Hematopoietic multipotent progenitor cell treated with erythropoietin and hydrocortisone succinate and interleukin-3 and kit ligand, for 15 days (in vitro differentiated cells): Measurements from ENCODE around the gene EPRS1.
"Not testable (repeated sequence)": the region's sequence is repeated elsewhere in the genome, so short reads cannot be mapped to it uniquely, and the experiment has no call there.

ENCODE experiments used
- DNase-seq: peaks from one replicate; pipeline ENCODE4 v3.0.0-alpha.2; 2015; ENCODE audit warnings: low spot score

EPRS1 gene

GRCh38 chr1:220046052-220046930 is at the start of gene EPRS1:
EPRS1 (minus strand) TSS chr1:220046505; CDS start chr1:220046388, 117 bp downstream.
- peak; percentile 95 for DNase-seq

GRCh38 chr1:220094016-220094911 is 48.0 kb upstream of the EPRS1 start, which contains the start of gene IARS2:
IARS2 (plus strand) TSS chr1:220094132; CDS start chr1:220094217, 85 bp downstream.
- DNase-seq = peak; percentile 78

GRCh38 chr1:220093361-220094015 is 47.2 kb upstream of the EPRS1 start:
- no peak for DNase-seq

DNA sequence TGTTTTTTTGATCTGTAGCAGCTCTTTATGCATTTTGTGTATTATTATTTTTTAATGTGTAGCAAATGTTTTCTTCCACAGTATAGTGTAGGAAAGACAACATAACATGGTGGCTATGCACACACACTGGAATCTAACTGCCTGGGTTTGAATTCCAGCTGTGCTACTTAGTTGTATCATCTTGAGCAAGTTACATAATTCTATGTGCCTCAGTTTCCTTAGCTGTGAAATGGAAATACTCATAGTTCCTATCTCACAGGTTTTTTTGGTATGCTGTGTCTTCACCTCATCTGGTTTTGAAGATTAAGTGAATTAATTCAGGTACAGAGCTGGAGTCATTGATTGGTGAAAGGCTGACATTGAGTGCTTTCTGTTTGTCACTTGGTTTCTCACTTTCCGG is 46.4 kb upstream of the EPRS1 start:
- no peak for DNase-seq

- DNase-seq = peak; percentile 92
Measured at GRCh38 chr1:220089650-220090556, 43.6 kb upstream of the EPRS1 start, which contains the start of gene BPNT1. BPNT1 (minus strand) TSS chr1:220089788; CDS start chr1:220079846, 9,942 bp downstream.

DNA sequence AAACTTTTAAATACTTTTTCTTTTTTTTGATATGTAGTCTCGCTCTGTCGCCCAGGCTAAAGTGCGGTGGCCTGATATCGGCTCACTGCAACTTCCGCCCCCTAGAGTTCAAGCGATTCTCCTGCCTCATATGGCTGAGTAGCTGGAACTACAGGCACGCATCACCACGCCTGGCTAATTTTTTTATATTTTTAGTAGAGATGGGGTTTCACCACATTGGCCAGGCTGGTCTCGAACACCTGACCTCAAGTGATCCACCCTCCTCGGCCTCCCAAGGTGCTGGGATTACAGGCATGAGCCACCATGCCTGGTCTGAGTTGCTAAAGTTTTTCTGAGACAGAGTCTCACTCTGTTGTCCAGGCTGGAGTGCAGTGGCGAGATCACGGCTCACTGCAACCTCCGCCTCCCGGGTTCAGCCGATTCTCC is 40.0 kb upstream of the EPRS1 start:
- DNase-seq = not testable (repeated sequence)

GRCh38 chr1:220084460-220084859 is 38.2 kb upstream of the EPRS1 start:
- no peak for DNase-seq

DNA sequence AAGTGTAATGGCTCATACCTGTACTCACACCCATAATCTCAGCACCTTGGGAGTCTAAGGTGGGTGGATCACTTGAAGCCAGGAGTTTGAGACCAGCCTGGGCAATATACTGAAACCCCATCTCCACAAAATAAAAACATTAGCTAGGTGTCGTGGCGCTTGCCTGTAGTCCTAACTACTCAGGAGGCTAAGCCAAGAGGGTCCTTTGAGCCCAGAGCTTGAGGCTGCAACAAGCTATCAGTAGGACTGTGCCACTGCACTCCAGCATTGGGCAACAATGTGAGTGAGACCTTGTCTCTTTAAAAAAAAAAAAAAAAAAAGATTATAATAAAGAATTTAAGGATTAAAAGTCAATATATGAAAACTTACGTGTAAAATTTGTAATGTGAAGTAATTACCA is 31.6 kb upstream of the EPRS1 start:
- DNase-seq = no peak

DNA sequence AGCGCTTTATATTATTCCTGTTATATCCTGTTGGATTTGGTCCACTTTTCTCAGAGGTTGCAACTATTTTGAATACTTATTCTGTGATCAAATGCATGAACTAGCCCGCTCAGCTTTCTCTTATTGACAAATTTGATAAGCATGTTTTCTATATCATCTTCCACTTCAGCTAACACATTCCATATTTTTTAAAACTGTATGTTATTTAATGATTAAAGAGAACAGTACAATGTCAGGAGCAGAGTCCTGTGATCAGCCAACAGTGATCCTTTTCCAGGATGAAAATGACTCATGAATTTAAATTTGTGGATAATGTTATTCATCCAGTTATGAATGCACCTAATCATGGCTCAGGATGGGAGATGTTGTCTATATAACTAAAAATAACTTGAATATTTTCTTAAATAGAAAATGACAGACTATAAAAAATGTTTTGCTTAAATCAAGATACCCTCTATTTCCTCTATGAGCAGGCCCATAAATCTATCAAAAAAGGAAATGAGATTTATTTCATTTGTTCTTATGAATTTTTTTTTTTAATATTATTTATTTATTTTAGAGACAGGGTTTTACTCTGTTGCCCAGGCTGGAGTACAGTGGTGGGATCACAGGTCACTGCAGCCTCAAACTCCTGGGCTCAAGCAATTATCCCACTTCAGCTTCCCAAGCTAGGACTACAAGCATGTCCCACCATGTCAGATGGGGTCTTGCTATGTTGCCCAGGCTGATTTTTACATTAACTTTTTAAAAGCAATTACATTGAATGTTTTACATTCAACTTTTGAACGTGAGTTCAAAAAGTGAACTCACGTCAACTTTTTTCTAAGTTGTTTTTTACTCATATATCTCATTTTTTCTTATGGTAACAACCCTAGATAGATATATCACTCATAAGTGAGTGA is 30.8 kb upstream of the EPRS1 start:
- DNase-seq = no peak

DNA sequence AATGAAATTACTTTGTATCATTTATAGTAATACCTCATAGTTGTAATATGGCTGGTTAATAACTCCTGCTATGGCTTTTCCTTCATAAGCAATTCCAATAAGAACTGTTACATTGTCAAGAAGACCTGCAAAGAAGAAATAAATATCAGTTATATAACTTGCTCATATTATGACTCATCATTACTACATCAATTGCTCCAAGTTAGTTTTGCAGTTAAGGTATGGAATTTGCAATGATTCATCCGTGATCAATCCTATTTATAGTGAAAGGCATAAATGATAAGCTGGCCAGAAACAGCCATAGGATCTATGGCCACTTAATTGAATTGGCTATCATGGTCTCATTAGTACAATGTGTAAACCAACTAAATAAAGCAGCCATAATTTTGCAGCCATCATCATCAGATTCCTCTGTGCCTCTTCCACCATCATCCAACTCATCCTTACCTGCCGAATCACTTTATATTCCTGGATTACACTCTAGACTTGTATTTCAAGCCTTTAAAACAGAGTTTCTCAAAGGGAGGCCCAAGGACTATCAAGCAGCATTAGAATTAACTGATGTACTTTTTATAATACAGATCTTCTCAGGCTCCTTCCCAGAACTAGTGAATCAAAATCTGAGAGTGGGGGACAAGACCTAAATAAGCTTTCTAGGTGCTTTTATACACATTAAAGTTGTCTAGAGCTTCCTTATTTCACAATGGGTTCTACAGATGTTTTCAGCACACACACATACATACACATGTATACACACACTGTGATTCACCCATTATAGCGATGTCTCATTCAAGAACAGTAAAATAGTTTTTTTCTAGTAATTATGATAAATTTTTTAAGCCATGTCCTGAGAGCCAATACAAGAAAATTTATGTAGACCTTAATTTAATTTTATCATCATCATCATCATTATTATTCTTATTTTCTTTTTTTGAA is 21.2 kb upstream of the EPRS1 start:
- DNase-seq = no peak

DNA sequence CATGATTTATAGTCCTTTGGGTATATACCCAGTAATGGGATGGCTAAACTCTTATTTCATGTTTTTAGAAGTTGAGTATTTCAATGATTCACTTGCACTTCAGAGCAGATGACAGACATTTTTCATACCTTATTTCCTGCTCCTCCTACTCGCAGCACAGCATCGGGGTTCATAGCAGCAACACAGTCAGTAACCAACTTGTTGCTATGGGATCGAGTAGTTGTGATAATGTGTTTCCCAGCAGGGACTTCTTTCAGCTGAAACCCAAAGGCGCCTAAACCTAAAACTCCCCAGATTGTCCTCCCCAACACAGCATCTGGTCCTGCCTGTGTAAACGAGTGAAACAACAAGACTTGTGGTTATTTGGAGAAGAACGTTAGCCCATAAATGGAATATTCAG is 16.3 kb upstream of the EPRS1 start:
- DNase-seq = no peak

DNA sequence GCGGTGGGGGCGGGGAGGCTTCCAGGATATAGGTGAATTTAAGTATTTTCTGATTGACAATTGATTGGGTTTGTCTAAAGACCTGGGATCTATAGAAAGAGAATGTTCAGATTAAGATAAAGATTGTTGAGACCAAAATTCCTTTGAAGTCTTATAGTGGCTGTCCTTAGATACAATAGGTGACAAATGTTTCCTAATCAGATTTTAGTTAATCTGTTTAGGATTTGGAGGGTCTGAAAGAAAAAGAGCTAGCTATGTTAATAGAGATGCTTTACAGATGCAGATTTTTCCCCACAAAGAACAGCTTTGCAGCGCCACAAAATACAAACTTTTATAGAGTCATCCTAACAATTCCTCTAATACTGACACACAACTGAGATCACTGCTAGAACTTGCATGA is 14.6 kb upstream of the EPRS1 start:
- DNase-seq = no peak

DNA sequence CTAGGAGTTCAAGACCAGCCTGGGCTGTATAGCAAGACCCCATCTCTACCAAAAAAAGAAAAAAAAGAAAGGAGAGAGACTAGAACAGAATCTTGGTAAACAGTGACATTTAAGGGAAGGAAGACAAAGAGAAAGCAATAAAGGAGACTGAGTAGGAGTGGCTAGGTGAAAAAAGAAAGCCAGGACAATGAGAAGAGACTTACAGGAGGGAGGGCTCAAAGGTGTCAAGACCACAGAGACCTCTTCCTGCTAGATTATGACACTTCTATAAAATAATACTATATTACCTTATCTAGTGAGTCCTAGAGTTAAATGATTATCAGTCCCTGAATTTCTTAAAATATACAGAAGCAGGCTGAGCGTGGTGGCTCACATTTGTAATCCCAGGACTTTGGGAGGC is 10.1 kb upstream of the EPRS1 start:
- DNase-seq = no peak

GRCh38 chr1:220045356-220046051 is 801 bp downstream of the EPRS1 start:
- peak; percentile 31 for DNase-seq

- DNase-seq = peak; percentile 9
Measured at GRCh38 chr1:220044678-220045355, 1.5 kb downstream of the EPRS1 start.

DNA sequence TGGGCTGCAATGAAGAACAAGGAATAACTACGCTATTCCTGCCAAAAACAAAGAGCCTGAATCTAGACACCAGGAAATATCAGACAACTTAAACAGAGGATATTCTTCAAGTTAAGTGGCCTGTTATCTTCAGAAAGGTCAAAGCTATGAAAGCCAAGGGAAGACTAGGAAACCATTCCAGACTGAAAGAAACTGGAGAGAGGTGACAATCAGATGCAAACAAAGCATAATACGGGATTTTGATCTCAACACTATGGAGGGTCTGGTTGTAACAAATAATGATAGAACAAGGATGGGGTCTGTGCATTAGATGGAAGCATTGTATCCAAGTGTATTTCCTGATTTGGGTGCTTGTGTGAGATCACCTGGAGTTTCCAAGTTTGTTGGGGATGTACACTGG is 2.7 kb downstream of the EPRS1 start:
- DNase-seq = no peak

DNA sequence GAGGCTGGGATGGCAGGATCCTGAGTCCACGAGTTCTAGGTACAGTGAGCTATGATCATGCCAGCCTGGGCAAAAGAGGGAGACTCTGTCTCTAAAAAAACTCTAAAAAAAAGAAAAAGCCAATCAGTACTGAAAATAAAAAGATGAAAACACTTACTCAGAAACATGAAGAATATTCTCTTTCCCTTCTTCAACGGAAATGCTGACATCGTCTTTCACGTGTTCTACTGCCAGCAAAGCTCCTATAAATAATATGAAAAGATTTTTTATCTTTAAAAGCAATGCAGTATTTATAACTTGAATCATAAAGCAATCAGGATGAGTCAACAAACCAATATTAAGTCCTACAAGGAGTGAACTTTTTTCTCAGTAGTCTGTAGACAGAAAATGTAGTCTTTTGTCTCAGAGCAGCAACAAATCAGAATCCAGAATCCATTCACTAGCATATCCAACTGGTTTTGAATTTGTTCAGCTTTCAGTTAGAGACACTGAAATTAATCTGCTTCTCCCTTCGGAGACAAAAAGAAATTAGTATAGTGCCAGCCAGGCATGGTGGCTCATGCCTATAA is 6.2 kb downstream of the EPRS1 start:
- DNase-seq = no peak
